HG02759 (cell line): ENCODE data around the gene HYAL2.

Source experiments
- ATAC-seq: cut with Tn5 transposase; IDR thresholded peaks from one replicate; pipeline ENCODE4 v1.9.1; 2021; ENCODE audit warnings: mild to moderate bottlenecking, moderate library complexity; ENCODE audit not compliant: unreplicated experiment

The HYAL2 gene

DNA sequence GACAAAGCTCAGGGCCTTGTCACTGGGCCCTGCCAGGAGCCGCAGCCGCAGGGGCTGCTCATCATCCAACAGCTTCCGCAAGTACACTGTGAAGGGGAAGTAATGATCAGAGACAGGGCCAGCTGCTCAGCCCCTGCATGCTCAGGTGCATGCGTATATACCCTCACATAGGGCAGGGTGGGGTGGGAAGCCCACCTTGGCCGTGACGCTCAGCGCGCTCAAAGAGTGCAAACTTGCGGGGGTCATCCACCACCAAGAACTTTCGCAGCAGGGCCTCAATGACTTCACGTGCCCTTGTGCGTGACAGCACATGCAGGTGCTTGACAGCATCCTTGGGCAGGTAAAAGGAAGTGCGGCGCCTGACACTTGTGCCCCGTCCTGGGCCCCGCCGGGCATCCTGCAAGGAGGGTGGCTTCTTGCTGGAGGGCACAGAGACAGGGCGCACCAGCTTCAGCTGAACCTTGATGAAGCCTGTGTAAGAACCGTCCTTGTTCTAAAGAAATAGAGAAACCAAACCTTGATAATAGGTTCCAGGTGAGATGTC is 8.9 kb upstream of the HYAL2 start:
- no peak for ATAC-seq

DNA sequence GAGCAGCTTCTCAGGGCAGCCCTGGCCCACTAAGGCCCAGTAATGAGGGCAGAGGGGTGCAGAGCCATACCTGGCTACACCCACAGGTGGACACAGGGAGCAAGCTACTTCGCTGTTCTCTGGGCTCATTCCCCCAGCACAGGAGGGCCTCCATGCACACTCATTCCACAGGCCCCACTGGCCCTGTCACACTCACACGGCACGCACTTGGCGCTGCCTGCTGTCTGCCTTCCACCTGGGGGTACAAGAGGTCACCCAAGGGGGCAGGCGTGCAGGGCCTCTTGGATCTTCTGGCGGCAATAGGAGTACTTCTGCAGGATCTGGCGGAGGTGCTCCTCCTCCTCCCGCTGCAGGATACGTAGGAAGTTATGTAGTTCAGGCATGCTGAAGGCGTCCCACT is 7.8 kb upstream of the HYAL2 start:
- ATAC-seq = no peak

- ATAC-seq = peak; percentile 91
Measured at GRCh38 chr3:50327943-50328691, 5.6 kb upstream of the HYAL2 start, which contains the start of gene TUSC2. TUSC2 (minus strand) TSS chr3:50328223; CDS start chr3:50328099, 124 bp downstream.

GRCh38 chr3:50327129-50327528 is 4.6 kb upstream of the HYAL2 start:
- no peak for ATAC-seq

DNA sequence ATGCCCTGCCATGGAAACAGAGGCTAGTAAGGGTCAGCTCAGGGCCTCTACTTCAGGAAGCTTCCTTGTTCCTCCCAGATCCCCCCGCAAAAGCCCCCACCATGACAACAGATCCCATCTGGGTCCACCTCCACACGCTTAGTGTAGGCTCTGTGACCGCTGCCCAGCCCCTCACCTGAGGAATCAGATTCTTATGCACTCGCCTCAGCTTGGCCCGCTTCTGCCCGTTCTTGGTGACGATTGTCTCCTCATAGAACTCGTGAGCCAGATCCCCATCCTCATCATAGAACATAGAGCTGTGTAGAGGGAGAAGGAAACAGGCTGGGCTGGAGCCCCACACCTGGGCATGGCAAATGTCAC is 3.6 kb upstream of the HYAL2 start:
- ATAC-seq = no peak

DNA sequence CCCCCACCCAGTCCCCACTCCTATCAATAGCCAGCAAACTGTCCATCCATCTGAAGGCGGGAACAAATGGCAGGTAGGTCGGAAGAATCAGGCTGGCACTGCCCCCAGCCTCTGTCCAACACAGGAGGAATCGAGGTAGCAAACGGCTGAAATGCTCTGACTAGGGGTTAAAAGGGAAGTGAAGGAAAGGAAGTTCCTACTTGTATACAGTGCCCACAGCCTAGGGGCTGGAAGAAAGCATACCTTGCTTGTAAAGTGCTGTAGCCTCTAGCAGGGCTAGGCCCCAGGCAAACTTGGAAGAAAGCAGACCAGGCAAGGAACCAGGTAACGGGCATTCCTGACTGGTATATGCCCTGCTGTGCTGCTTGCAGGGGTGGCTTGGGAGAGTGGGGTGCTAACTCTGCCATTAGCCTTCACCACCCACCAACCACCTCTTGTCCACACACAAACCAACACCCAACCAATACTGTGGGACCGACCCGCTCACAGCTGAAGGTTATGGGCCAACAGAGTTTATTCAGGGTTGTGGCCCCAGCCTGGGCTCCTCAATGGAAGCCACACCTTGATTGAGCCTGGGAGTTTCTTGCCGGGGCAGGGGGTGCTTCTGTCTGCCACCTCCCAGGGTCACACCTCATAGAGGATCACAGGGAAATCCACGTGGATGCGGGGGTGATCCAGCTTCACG is 3.1 kb upstream of the HYAL2 start:
- no peak for ATAC-seq

DNA sequence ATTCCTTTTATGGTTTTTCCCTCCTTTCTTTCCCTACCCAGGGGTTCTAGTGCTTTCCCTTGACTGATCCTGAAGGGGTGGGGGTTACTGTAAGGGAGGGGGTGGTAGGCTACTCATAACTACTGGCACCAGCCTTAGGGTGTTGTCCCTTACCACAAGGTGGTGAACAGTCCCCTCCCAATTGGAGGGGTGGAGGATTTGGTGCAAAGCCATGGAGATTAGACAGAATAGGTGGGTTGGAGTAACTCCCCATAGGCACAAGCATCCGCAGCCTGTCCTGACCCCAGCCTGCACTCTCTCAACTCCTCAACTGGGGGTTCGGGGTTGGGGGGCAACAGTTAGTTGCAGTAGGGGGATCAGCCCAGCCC is 2.6 kb upstream of the HYAL2 start:
- no peak for ATAC-seq

DNA sequence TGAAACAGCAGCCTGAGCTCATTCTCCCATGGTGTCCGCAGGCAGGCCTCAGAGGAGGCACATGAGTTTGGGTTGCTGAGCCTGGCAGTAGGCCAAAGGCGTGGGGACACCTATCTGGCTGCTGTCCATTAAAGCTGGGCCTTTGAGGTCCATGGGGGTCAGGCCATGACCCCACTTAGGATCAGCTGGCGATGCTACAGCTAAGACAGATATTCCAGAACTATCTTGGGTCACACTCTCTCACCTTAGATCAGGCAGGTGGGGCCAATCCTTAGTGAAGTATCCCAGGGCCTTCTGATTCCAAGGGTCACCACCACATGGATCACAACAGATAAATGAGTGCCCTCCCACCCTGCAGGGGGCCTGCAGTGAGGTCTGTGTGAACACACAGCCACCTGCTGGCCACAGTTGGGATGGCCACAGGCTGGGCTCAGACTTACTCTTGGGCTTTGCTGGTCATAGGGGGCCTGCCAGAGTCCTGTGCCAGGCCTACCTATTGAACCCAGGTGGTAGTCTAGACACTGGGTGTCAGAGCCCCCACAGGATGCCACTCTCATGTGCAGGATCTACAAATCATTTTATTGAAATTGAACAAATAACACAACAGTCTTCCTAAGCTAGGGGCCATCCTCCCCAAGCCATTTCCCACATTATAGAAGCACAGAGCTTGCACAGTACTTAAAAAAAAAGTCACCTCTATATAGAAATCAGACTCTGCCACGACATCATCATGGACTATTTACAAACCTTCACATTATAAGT is 2.0 kb upstream of the HYAL2 start:
- ATAC-seq = no peak

GRCh38 chr3:50323614-50324199 is 1.2 kb upstream of the HYAL2 start:
- ATAC-seq = no peak

- ATAC-seq = no peak
Measured at GRCh38 chr3:50323092-50323600, 601 bp upstream of the HYAL2 start.

DNA sequence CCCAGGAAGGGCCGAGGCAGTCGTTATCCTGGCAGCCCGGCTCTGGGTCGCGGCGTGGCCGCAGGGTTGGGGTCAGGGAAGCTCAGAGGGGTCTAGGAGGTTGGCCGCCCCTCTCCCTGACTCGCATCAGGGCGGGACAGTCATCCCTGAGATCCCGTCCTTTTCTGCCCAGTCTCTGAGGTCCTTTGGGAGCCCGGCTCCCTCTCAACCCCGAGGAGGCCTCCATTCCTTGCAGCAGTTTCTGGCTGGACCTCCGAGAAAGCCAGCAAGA is 495 bp downstream of the HYAL2 start:
- no peak for ATAC-seq

DNA sequence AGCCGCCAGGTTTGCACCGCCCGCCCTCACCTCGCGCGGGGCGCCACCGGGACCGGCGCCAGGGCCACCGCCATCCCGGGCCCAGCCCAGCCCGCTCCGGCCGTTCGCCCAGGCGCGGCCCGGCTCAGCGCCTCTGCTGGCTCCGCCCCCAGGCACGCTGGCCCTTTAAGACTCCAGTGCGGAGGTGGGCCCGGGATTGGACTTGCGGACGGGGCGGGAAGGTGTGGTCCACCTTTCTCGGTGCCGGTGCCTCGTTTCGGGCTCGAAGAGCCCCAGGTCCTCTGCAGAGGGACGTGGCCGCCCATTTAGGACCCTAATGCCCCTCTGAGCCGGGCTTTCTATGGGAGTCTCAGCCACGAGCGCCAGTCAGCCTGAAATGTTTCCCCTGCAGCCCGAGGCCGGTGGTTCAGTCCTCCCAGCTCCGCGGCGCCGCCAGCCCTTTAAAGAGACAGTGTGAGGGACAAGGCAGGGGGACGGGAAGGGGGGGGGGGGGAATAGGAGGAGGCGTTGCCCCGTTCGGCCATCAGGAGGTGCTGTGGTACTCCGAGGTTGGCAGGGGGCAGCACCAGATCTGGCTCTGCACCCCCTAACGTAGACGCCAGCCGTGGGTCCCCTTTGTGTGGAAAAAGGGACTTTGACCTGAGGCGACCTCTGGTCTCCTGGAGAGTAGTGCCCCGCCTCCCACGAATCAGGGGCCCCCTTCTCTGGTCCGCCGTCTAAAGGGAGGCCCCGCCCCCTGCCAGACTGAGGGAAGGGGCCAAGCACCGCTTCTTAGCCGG is 1.0 kb downstream of the HYAL2 start:
- peak; percentile 84 for ATAC-seq

- ATAC-seq = peak; percentile 64
Measured at GRCh38 chr3:50320853-50321335, 1.7 kb downstream of the HYAL2 start.

GRCh38 chr3:50319894-50320625 is 2.5 kb downstream of the HYAL2 start:
- ATAC-seq = no peak

- ATAC-seq = no peak
Measured at GRCh38 chr3:50319181-50319893, 3.2 kb downstream of the HYAL2 start.

GRCh38 chr3:50318615-50319014 is 3.9 kb downstream of the HYAL2 start:
- no peak for ATAC-seq

- ATAC-seq = no peak
Measured at GRCh38 chr3:50318163-50318562, 4.4 kb downstream of the HYAL2 start.

- no peak for ATAC-seq
Measured at GRCh38 chr3:50317300-50317699, 5.2 kb downstream of the HYAL2 start.

- no peak for ATAC-seq
Measured at GRCh38 chr3:50316657-50317242, 5.8 kb downstream of the HYAL2 start.
